ENCODE data around the gene SFXN1. TPM values are rescaled to one million over a fixed set of nuclear protein-coding genes. Genes with fewer than 3 reads are reported as not detected.

Gene SFXN1
- total RNA-seq, 2 experiments from 2014 or later, result 147 to 154 TPM

DNA sequence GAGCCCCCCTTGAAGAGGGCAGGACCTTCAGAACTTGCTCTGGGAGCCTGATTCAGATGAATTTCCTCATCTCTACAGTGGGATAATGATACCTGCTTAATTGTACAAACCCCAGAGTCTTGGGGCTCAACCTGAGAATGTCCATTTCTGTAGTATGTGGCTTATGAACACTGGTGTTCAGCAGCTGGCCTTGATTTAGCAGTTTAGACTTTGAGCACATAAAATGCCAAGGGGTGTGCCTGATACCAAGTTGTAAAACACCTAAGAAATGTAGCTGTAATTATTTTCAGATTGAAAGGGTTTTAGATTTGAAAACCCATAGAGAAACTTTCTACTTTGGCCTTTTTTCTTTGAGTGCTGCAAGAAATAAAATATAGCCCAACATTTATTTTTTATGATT is 44.9 kb downstream of the SFXN1 start:
- H3K9me2 ChIP-seq (ENCODE audit: insufficient read depth, low read length), result no peaks in the 10 kb centered on the region
- H4K20me1 ChIP-seq (ENCODE audit: insufficient read depth, low read length), result no peaks in the 10 kb centered on the region
- no peaks in the 10 kb centered on the region for H3K79me2 ChIP-seq (ENCODE audit: insufficient read depth, low read depth, low read length)
- no peak overlapping the region for H3K4me3 ChIP-seq (ENCODE audit: low read depth, low read length, poor library complexity, severe bottlenecking)
- TF ChIP-seq, protein P1, sequence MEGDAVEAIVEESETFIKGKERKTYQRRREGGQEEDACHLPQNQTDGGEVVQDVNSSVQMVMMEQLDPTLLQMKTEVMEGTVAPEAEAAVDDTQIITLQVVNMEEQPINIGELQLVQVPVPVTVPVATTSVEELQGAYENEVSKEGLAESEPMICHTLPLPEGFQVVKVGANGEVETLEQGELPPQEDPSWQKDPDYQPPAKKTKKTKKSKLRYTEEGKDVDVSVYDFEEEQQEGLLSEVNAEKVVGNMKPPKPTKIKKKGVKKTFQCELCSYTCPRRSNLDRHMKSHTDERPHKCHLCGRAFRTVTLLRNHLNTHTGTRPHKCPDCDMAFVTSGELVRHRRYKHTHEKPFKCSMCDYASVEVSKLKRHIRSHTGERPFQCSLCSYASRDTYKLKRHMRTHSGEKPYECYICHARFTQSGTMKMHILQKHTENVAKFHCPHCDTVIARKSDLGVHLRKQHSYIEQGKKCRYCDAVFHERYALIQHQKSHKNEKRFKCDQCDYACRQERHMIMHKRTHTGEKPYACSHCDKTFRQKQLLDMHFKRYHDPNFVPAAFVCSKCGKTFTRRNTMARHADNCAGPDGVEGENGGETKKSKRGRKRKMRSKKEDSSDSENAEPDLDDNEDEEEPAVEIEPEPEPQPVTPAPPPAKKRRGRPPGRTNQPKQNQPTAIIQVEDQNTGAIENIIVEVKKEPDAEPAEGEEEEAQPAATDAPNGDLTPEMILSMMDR (conservative IDR thresholded peaks at IDR 0.05; ENCODE audit: low read length), result no peak
- no peak for TF ChIP-seq EZH2phosphoT487 (IDR thresholded peaks at IDR 0.05; ENCODE audit: borderline replicate concordance, low read depth, low read length)
- POLR2A ChIA-PET, result interaction anchor here (0.5 to 0.7 kb wide), 2 partner anchors 23 to 378 kb away, joined by 3 to 5 read pairs; no protein-coding TSS in a partner anchor
- H3K4me2 ChIP-seq (ENCODE audit: low read length), result no peak overlapping the region
- H3K4me1 ChIP-seq (ENCODE audit: insufficient read depth, low read length, poor library complexity, severe bottlenecking), result no peaks in the 10 kb centered on the region
- no TSS peak for BruUV-seq (replicated peaks)
- no peaks in the 10 kb centered on the region for H3K9me3 ChIP-seq (ENCODE audit: low read length)
- CTCF ChIA-PET (ENCODE audit: unreplicated experiment), result no interaction called here
- H2AFZ ChIP-seq (ENCODE audit: low read length), result no peak overlapping the region
- no peak for DNase-seq (ENCODE audit: low spot score)
- intact Hi-C loops (cut with micrococcal nuclease; ENCODE audit: unreplicated experiment), result no loop called here
- no peak overlapping the region for H3K27ac ChIP-seq (ENCODE audit: low read depth, low read length, poor library complexity, severe bottlenecking)
- H3K36me3 ChIP-seq (ENCODE audit: insufficient read depth, low read length), result peaks cover 92% of the 10 kb centered on the region

DNA sequence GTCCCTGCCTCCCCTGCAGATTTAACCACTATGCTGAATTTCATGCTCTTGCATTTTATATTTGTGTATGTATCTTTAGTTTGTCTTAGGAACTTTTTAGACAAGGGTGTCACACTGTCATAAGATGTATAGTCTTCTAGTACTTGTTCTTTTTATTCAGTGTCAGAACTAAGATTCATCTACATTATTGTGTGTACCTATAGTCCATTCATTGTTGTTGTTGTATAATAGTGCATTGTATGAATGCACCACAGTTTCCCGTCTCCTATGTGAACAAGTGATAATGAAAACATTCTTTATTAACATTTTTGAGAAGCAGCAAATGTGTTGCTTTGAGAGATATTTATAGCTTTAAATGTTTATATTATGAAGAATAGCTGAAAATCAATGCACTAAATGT is 45.9 kb downstream of the SFXN1 start:
- no peak overlapping the region for H3K4me2 ChIP-seq (ENCODE audit: low read length)
- no peak for DNase-seq (ENCODE audit: low spot score)
- no peak overlapping the region for H3K27ac ChIP-seq (ENCODE audit: low read depth, low read length, poor library complexity, severe bottlenecking)
- TF ChIP-seq, protein P1 (conservative IDR thresholded peaks at IDR 0.05; ENCODE audit: low read length), result no peak
- no peak for TF ChIP-seq EZH2phosphoT487 (IDR thresholded peaks at IDR 0.05; ENCODE audit: borderline replicate concordance, low read depth, low read length)
- H3K4me1 ChIP-seq (ENCODE audit: insufficient read depth, low read length, poor library complexity, severe bottlenecking), result no peaks in the 10 kb centered on the region
- H3K9me2 ChIP-seq (ENCODE audit: insufficient read depth, low read length), result no peaks in the 10 kb centered on the region
- intact Hi-C loops (cut with micrococcal nuclease; ENCODE audit: unreplicated experiment), result no loop called here
- no peaks in the 10 kb centered on the region for H4K20me1 ChIP-seq (ENCODE audit: insufficient read depth, low read length)
- H2AFZ ChIP-seq (ENCODE audit: low read length), result no peak overlapping the region
- no peak overlapping the region for H3K4me3 ChIP-seq (ENCODE audit: low read depth, low read length, poor library complexity, severe bottlenecking)
- H3K36me3 ChIP-seq (ENCODE audit: insufficient read depth, low read length), result peaks cover 91% of the 10 kb centered on the region
- BruUV-seq (replicated peaks), result no TSS peak
- ChIA-PET POLR2A (interaction anchor here (0.7 kb wide), 1 partner anchor 379 kb away, joined by 3 read pairs; no protein-coding TSS in a partner anchor), CTCF (ENCODE audit: unreplicated experiment) (no interaction called here)
- no peaks in the 10 kb centered on the region for H3K79me2 ChIP-seq (ENCODE audit: insufficient read depth, low read depth, low read length)
- no peaks in the 10 kb centered on the region for H3K9me3 ChIP-seq (ENCODE audit: low read length)

DNA sequence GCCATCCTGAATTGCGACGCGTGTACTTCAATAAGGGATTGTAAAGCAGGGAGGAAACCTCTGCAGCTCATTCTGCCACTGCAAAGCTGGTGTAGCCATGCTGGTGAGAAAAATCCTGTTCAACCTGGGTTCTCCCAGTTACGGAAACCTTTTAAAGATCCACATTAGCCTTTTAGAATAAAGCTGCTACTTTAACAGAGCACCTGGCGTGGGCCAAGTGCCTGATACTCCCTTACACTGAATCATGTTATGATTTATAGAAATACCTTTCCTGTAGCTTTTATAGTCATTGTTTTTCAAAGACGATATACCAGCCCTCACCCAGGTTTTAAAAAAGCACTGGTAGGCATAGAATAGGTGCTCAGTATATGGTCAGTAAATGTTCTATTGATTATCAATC is 48.3 kb downstream of the SFXN1 start:
- no TSS peak for BruUV-seq (replicated peaks)
- H3K36me3 ChIP-seq (ENCODE audit: insufficient read depth, low read length), result peaks cover 92% of the 10 kb centered on the region
- H3K27ac ChIP-seq (ENCODE audit: low read depth, low read length, poor library complexity, severe bottlenecking), result no peak overlapping the region
- ChIA-PET CTCF (ENCODE audit: unreplicated experiment) (no interaction called here), POLR2A (interaction anchor here (1.5 kb wide), 1 partner anchor 9 kb away, joined by 5 read pairs; no protein-coding TSS in a partner anchor)
- H4K20me1 ChIP-seq (ENCODE audit: insufficient read depth, low read length), result no peaks in the 10 kb centered on the region
- TF ChIP-seq, protein P1 (conservative IDR thresholded peaks at IDR 0.05; ENCODE audit: low read length), result no peak
- no peak for TF ChIP-seq EZH2phosphoT487 (IDR thresholded peaks at IDR 0.05; ENCODE audit: borderline replicate concordance, low read depth, low read length)
- no peak overlapping the region for H3K4me2 ChIP-seq (ENCODE audit: low read length)
- H3K9me3 ChIP-seq (ENCODE audit: low read length), result no peaks in the 10 kb centered on the region
- H3K79me2 ChIP-seq (ENCODE audit: insufficient read depth, low read depth, low read length), result no peaks in the 10 kb centered on the region
- no peaks in the 10 kb centered on the region for H3K4me1 ChIP-seq (ENCODE audit: insufficient read depth, low read length, poor library complexity, severe bottlenecking)
- no peak for DNase-seq (ENCODE audit: low spot score)
- H3K9me2 ChIP-seq (ENCODE audit: insufficient read depth, low read length), result no peaks in the 10 kb centered on the region
- no peak overlapping the region for H2AFZ ChIP-seq (ENCODE audit: low read length)
- no peak overlapping the region for H3K4me3 ChIP-seq (ENCODE audit: low read depth, low read length, poor library complexity, severe bottlenecking)
- intact Hi-C loops (cut with micrococcal nuclease; ENCODE audit: unreplicated experiment), result no loop called here
